HUES6 (cell line): ENCODE data around the gene COX4I2.

Source experiments
- H3K27ac ChIP-seq: 2 replicates; pipeline ENCODE4 v1.7.0; 2013; ENCODE audit warnings: low read depth, mild to moderate bottlenecking, low read length, inconsistent platforms
- H3K27me3 ChIP-seq: 2 replicates; pipeline ENCODE4 v1.6.1; 2013; ENCODE audit warnings: low read length; ENCODE audit not compliant: control insufficient read depth, insufficient read depth
- H3K36me3 ChIP-seq: 2 replicates; pipeline ENCODE4 v1.6.1; 2013; ENCODE audit warnings: low read length; ENCODE audit not compliant: control insufficient read depth, insufficient read depth
- H3K4me1 ChIP-seq: 2 replicates; pipeline ENCODE4 v1.6.1; 2013; ENCODE audit warnings: low read length; ENCODE audit not compliant: control insufficient read depth, insufficient read depth
- H3K4me3 ChIP-seq: 2 replicates; pipeline ENCODE4 v1.5.1; 2013; ENCODE audit warnings: low read depth, low read length
- H3K9ac ChIP-seq: one replicate; pipeline ENCODE4 v1.6.1; 2013; ENCODE audit warnings: mild to moderate bottlenecking, low read length
- H3K9me3 ChIP-seq: 2 replicates; pipeline ENCODE4 v1.6.1; 2013; ENCODE audit warnings: low read depth, low read length; ENCODE audit not compliant: control insufficient read depth, insufficient read depth

Gene COX4I2

GRCh38 chr20:31602431-31602778, 35.3 kb upstream of the COX4I2 start:
- Histone ChIP-seq H3K4me3 (no peak overlapping the region), H3K9me3 (no peaks in the 10 kb centered on the region), H3K27ac (no peak overlapping the region), H3K9ac (no peak overlapping the region), H3K27me3 (no peaks in the 10 kb centered on the region), H3K4me1 (peaks cover 19% of the 10 kb centered on the region), H3K36me3 (peaks cover 18% of the 10 kb centered on the region)

- Histone ChIP-seq H3K4me3 (no peak overlapping the region), H3K27ac (no peak overlapping the region), H3K9me3 (no peaks in the 10 kb centered on the region), H3K4me1 (peaks cover 24% of the 10 kb centered on the region), H3K36me3 (peaks cover 18% of the 10 kb centered on the region), H3K27me3 (no peaks in the 10 kb centered on the region), H3K9ac (no peak overlapping the region)
These were observed 34.8 kb upstream of the COX4I2 start for GRCh38 chr20:31602779-31603441.

DNA sequence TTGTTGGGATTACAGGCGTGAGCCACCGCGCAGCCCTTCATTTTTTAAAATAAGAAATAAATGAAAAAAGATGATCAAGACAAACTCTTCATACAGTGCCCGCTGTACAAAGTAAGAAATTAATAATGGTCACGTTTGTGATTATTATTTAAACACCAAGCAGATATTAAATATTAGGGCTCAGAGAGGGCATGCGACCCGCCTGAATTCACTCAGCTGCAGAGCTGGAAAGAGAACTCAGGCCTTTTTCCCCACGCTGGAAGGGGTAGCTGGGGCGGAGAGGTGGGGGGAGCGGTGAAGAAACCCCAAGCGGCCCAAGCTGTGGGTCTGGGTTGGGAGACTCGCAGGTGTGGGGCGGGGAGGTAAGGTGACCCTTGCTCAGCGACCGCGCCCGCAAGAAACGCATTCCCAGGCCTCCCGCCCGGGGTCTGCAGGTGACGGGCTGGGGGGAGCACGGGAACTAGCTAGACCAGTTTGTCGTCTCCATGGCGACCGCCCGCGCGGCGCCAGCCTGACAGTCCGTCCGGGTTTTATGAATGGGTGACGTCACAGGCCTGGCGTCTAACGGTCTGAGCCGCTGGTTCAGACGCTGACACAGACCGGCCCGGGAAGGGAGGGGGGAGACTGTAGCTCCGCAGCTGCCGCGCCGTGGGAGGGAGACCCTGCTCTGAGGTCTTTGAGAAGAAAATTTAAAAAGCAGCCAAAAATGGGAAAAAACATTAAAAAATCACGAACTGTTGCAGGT, 33.7 kb upstream of the COX4I2 start:
- Histone ChIP-seq H3K27ac (peak overlapping the region; percentile 93; the same call in 1 of the 2 replicates), H3K27me3 (no peaks in the 10 kb centered on the region)

GRCh38 chr20:31604567-31605030, 33.1 kb upstream of the COX4I2 start:
- H3K9me3 ChIP-seq, result no peaks in the 10 kb centered on the region
- H3K27me3 ChIP-seq, result no peaks in the 10 kb centered on the region
- H3K36me3 ChIP-seq, result peaks cover 18% of the 10 kb centered on the region
- peak overlapping the region; percentile 97 for H3K9ac ChIP-seq
- peak overlapping the region; percentile 86 for H3K4me3 ChIP-seq
- peak overlapping the region; percentile 93 for H3K27ac ChIP-seq
- H3K4me1 ChIP-seq, result peaks cover 34% of the 10 kb centered on the region

More for the DNA sequence above, 33.7 kb upstream of the COX4I2 start:
- Histone ChIP-seq H3K4me1 (peaks cover 33% of the 10 kb centered on the region), H3K36me3 (peaks cover 18% of the 10 kb centered on the region), H3K9me3 (no peaks in the 10 kb centered on the region), H3K9ac (peak overlapping the region; percentile 97), H3K4me3 (peak overlapping the region; percentile 86)

GRCh38 chr20:31605031-31605901, 32.4 kb upstream of the COX4I2 start, which contains the start of gene ID1:
Gene ID1 (plus strand): TSS chr20:31605289. CDS start chr20:31605388, 99 bp downstream.
- no peaks in the 10 kb centered on the region for H3K27me3 ChIP-seq
- H3K4me1 ChIP-seq, result peaks cover 34% of the 10 kb centered on the region
- peak within 1 kb of the TSS; percentile 93 for H3K27ac ChIP-seq

GRCh38 chr20:31605902-31606803, 31.6 kb upstream of the COX4I2 start:
- peaks cover 18% of the 10 kb centered on the region for H3K36me3 ChIP-seq

More at GRCh38 chr20:31605031-31605901, 32.4 kb upstream of the COX4I2 start, which contains the start of gene ID1:
- Histone ChIP-seq H3K36me3 (peaks cover 18% of the 10 kb centered on the region), H3K9ac (peak within 1 kb of the TSS; percentile 97), H3K4me3 (peak within 1 kb of the TSS; percentile 86), H3K9me3 (no peaks in the 10 kb centered on the region)

GRCh38 chr20:31606804-31607639, 30.7 kb upstream of the COX4I2 start:
- Histone ChIP-seq H3K9me3 (no peaks in the 10 kb centered on the region), H3K36me3 (peaks cover 18% of the 10 kb centered on the region), H3K4me1 (peaks cover 46% of the 10 kb centered on the region), H3K4me3 (peak overlapping the region; percentile 86), H3K27ac (peak overlapping the region; percentile 90; the same call in 1 of the 2 replicates), H3K9ac (peak overlapping the region; percentile 97), H3K27me3 (no peaks in the 10 kb centered on the region)

More at GRCh38 chr20:31605902-31606803, 31.6 kb upstream of the COX4I2 start:
- Histone ChIP-seq H3K4me3 (peak overlapping the region; percentile 86), H3K4me1 (peaks cover 40% of the 10 kb centered on the region), H3K9ac (peak overlapping the region; percentile 97), H3K27ac (peak overlapping the region; percentile 90), H3K9me3 (no peaks in the 10 kb centered on the region), H3K27me3 (no peaks in the 10 kb centered on the region)

- no peaks in the 10 kb centered on the region for H3K9me3 ChIP-seq
- peak overlapping the region; percentile 86 for H3K4me3 ChIP-seq
- peaks cover 42% of the 10 kb centered on the region for H3K4me1 ChIP-seq
- H3K27me3 ChIP-seq, result no peaks in the 10 kb centered on the region
- H3K9ac ChIP-seq, result peak overlapping the region; percentile 97
- peaks cover 18% of the 10 kb centered on the region for H3K36me3 ChIP-seq
- peak overlapping the region; percentile 72; the same call in 1 of the 2 replicates for H3K27ac ChIP-seq
These were observed 30.0 kb upstream of the COX4I2 start for GRCh38 chr20:31607640-31608250.

DNA sequence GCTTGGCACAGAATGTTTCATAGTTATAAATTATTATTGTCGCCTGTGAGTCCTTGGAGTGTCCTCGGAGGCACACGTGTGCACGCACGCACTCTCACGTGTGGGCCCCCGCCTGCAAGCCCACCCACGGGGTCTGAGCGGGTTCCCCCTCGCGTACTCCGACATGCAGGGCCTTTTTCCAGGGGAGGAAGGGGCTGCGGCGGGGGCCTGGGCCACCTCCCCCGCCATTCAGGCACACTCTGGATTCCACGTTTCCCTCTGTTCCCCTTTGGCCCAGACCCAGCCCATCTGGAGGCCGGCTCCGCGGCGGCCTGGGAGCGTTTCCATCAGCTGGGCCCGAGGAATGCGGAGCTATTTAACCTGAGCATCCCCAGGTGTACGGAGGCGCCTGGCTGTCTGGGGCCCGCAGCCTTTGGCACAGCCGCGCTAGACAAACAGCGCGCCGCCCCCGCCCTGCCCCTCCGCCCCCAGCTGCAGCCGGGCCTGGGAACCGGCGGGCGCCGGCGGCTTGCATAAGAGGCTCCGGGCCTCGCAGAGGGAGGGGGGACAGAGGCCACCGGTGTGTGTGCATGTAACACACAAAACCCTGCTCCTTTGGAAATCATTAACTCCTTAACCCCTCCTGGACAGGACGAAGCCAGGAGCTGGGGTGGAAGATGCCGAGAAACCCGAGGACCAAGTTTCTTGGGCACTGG, 29.3 kb upstream of the COX4I2 start:
- peaks cover 39% of the 10 kb centered on the region for H3K4me1 ChIP-seq
- peak overlapping the region; percentile 72; the same call in 1 of the 2 replicates for H3K27ac ChIP-seq
- no peaks in the 10 kb centered on the region for H3K9me3 ChIP-seq
- H3K4me3 ChIP-seq, result peak overlapping the region; percentile 86
- H3K36me3 ChIP-seq, result peaks cover 18% of the 10 kb centered on the region
- H3K9ac ChIP-seq, result peak overlapping the region; percentile 97
- H3K27me3 ChIP-seq, result no peaks in the 10 kb centered on the region
